Left colon (tissue), 2 donors: Measurements from ENCODE around the gene BMPR2. TPM values are rescaled to one million over a fixed set of nuclear protein-coding genes. Genes with fewer than 3 reads are reported as not detected.

ENCODE experiments used
- ATAC-seq: fragments of 200-7000 bp; cut with Tn5 transposase; one replicate; pipeline ENCODE4 v1.9.1; 2020; ENCODE audit warnings: mild to moderate bottlenecking, moderate library complexity
- DNase-seq, 2 donors: peaks; one replicate each; pipeline ENCODE4 v3.0.0-alpha.2; 2020
- intact Hi-C, 2 donors: fragments of 100-400 bp; cut with DNase I in 1 of 2; cut with micrococcal nuclease in 1 of 2; formaldehyde crosslinking; loops; one replicate each; pipeline versions ENCODE4 v1.11.2 to v1.14.0; 2022; cut with DNase I, micrococcal nuclease
- total RNA-seq, 2 donors: library from RNA; stranded (reverse); fragmentation: NEBNext Ultra II Directional; extraction: Animal tissue kit (Norgen Biotek cat#: 25700); gene quantifications; one replicate each; pipeline ENCODE4 v1.2.1, GENCODE V29; 2021
- donor health status: DM: no; HTN: no; CAD: no.
- donor health status: DM: yes; HTN: yes; CAD: no.

Gene BMPR2
- total RNA-seq, 2 donors from 2014 or later = 40.8 to 42.8 TPM

DNA sequence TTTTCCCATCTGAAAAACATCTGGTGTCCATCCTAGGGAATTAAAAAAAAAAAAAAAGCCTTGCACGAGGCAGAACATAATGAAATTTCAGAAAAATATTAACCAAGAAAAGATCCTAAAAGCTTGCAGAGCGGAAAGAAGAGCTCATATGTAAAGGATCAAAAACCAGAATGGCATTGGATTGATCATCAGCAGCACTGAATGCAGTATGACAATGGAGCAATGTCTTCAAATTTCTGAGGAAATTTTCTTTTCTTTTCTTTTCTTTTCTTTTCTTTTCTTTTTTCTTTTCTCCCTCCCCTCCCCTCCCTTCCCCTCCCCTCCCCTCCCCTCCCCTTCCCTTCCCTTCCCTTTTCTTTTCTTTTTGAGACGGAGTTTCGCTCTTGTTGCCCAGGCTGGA, 237.4 kb downstream of the BMPR2 start:
- intact Hi-C loops = no loop called here
- ATAC-seq (no peak), DNase-seq (no peak)

Other genes with a start within 250 kb of the BMPR2 start
- gene SUMO1, start 137.7 kb upstream of the BMPR2 start, total RNA-seq = 10 to 100 TPM; 72.5 to 76.4 TPM
- gene NOP58, start 110.6 kb upstream of the BMPR2 start, total RNA-seq = 10 to 100 TPM; 29.8 to 41.3 TPM